PFSK-1 (cell line): Measurements from ENCODE around the gene CDC42BPB.

Source experiments
- FOXP2 ChIP-seq: optimal IDR thresholded peaks from 2 replicates; pipeline ENCODE3; 2011; ENCODE audit warnings: borderline replicate concordance, control low read depth, inconsistent platforms; ENCODE audit not compliant: insufficient read depth; ENCODE audit errors: extremely low read length, extremely low read depth
- POLR2AphosphoS5 ChIP-seq: IDR thresholded peaks from 2 replicates; pipeline ENCODE4 v1.6.1; 2012; ENCODE audit warnings: low read depth, mild to moderate bottlenecking, control low read depth, low read length, moderate library complexity
- REST ChIP-seq, 2 experiments: IDR thresholded peaks; 2 replicates each; pipeline versions ENCODE4 v1.6.1 to v1.8.0; 2011 to 2012; ENCODE audit warnings: low read depth in 2 of 2, low read length in 2 of 2, control low read depth in 1 of 2, inconsistent platforms in 1 of 2, mild to moderate bottlenecking in 1 of 2, moderate library complexity in 1 of 2; ENCODE audit not compliant: insufficient read depth in 1 of 2
- SIN3A ChIP-seq: IDR thresholded peaks from 2 replicates; pipeline ENCODE4 v1.6.1; 2012; ENCODE audit warnings: mild to moderate bottlenecking, low read length, moderate library complexity, borderline replicate concordance; ENCODE audit not compliant: insufficient read depth
- TAF1 ChIP-seq: IDR thresholded peaks from 2 replicates; pipeline ENCODE4 v1.6.1; 2012; ENCODE audit warnings: low read length, control low read depth, borderline replicate concordance; ENCODE audit not compliant: insufficient read depth

Gene CDC42BPB

GRCh38 chr14:103016071-103016470, 41.3 kb downstream of the CDC42BPB start:
- TF ChIP-seq TAF1 = no peak
- TF ChIP-seq POLR2AphosphoS5 = no peak

- TF ChIP-seq REST (IDR thresholded peaks at IDR 0.05; ENCODE audit: insufficient read depth in 1 of 2, low read depth in 2 of 2, low read length in 2 of 2) (no peak), POLR2AphosphoS5 (no peak), TAF1 (no peak), SIN3A (no peak), FOXP2 (no peak)
Observed at GRCh38 chr14:103015426-103015825, 41.9 kb downstream of the CDC42BPB start.

- TF ChIP-seq SIN3A (no peak), FOXP2 (peak; percentile 27)
Observed at GRCh38 chr14:103014466-103015228, 42.7 kb downstream of the CDC42BPB start.

GRCh38 chr14:103013028-103013427, 44.3 kb downstream of the CDC42BPB start:
- no peak for TF ChIP-seq SIN3A
- no peak for TF ChIP-seq POLR2AphosphoS5
- TF ChIP-seq TAF1 = no peak
- no peak for TF ChIP-seq FOXP2

- no peak for TF ChIP-seq FOXP2
- no peak for TF ChIP-seq TAF1
- TF ChIP-seq REST (IDR thresholded peaks at IDR 0.05; ENCODE audit: insufficient read depth in 1 of 2, low read depth in 2 of 2, low read length in 2 of 2) = no peak
- no peak for TF ChIP-seq POLR2AphosphoS5
- no peak for TF ChIP-seq SIN3A
Observed at GRCh38 chr14:103009559-103009958, 47.8 kb downstream of the CDC42BPB start.

- TF ChIP-seq TAF1 (no peak), POLR2AphosphoS5 (no peak), FOXP2 (no peak), REST (IDR thresholded peaks at IDR 0.05; ENCODE audit: insufficient read depth in 1 of 2, low read depth in 2 of 2, low read length in 2 of 2) (no peak), SIN3A (no peak)
Observed at GRCh38 chr14:103008768-103009357, 48.5 kb downstream of the CDC42BPB start.

GRCh38 chr14:103008126-103008525, 49.2 kb downstream of the CDC42BPB start:
- TF ChIP-seq POLR2AphosphoS5 (no peak), FOXP2 (no peak), REST (IDR thresholded peaks at IDR 0.05; ENCODE audit: insufficient read depth in 1 of 2, low read depth in 2 of 2, low read length in 2 of 2) (no peak), SIN3A (no peak), TAF1 (no peak)
